Stimulated activated effector memory CD8-positive, alpha-beta T cell treated with anti-CD3 and anti-CD28 coated beads, Interleukin-12 subunit alpha, Interleukin-12 subunit beta, amount 100 ng/mL, for 72 hours (primary cell): ENCODE data around the gene ITM2A.

Experiments used
- ATAC-seq: fragments of 150-1000 bp; cut with Tn5 transposase; 2 replicates; pipeline ENCODE4 v1.10.0; 2021
- DNase-seq, 2 donors: peaks; one replicate each; pipeline ENCODE4 v3.0.0; 2021 to 2022; ENCODE audit warnings: low spot score in 2 of 2
- H3K27ac Mint-ChIP-seq: one replicate; pipeline ENCODE4 v1.8.0; 2022; ENCODE audit warnings: mild to moderate bottlenecking, mixed read lengths
- H3K36me3 Mint-ChIP-seq: one replicate; pipeline ENCODE4 v1.8.0; 2022; ENCODE audit warnings: mild to moderate bottlenecking, mixed read lengths
- H3K4me1 Mint-ChIP-seq: one replicate; pipeline ENCODE4 v1.8.0; 2022; ENCODE audit warnings: mixed read lengths
- H3K4me3 Mint-ChIP-seq: one replicate; pipeline ENCODE4 v1.8.0; 2022; ENCODE audit warnings: mild to moderate bottlenecking, mixed read lengths
- H3K9me3 Mint-ChIP-seq: one replicate; pipeline ENCODE4 v1.8.0; 2022; ENCODE audit warnings: mixed read lengths

ITM2A gene

GRCh38 chrX:79366873-79367749 lies at the start of gene ITM2A:
TSS of gene ITM2A (minus strand) at chrX:79367334. CDS start at chrX:79367215, 119 bp downstream.
- peaks cover 23% of the 10 kb centered on the region for H3K36me3 Mint-ChIP-seq
- peak within 1 kb of the TSS; percentile 87 for H3K4me3 Mint-ChIP-seq
- peak within 1 kb of the TSS; percentile 89 for H3K27ac Mint-ChIP-seq
- H3K4me1 Mint-ChIP-seq = peaks cover 15% of the 10 kb centered on the region
- DNase-seq (peak; percentile 30 to 76), ATAC-seq (peak; percentile 87)
- no peaks in the 10 kb centered on the region for H3K9me3 Mint-ChIP-seq

GRCh38 chrX:79415056-79415455 lies 47.9 kb upstream of the ITM2A start:
- H3K4me3 Mint-ChIP-seq = no peak overlapping the region
- H3K9me3 Mint-ChIP-seq = no peaks in the 10 kb centered on the region
- no peak overlapping the region for H3K27ac Mint-ChIP-seq
- DNase-seq (no peak), ATAC-seq (no peak)
- no peaks in the 10 kb centered on the region for H3K4me1 Mint-ChIP-seq
- no peaks in the 10 kb centered on the region for H3K36me3 Mint-ChIP-seq

GRCh38 chrX:79413963-79414362 lies 46.8 kb upstream of the ITM2A start:
- H3K9me3 Mint-ChIP-seq = no peaks in the 10 kb centered on the region
- peaks cover 3% of the 10 kb centered on the region for H3K4me1 Mint-ChIP-seq
- ATAC-seq (no peak), DNase-seq (no peak)
- H3K4me3 Mint-ChIP-seq = no peak overlapping the region
- H3K36me3 Mint-ChIP-seq = no peaks in the 10 kb centered on the region
- H3K27ac Mint-ChIP-seq = no peak overlapping the region

- DNase-seq = no peak
- ATAC-seq = no peak
These were observed 45.8 kb upstream of the ITM2A start for GRCh38 chrX:79412972-79413371.

GRCh38 chrX:79412166-79412565 lies 45.0 kb upstream of the ITM2A start:
- no peak overlapping the region for H3K4me3 Mint-ChIP-seq
- ATAC-seq (no peak), DNase-seq (no peak)
- H3K4me1 Mint-ChIP-seq = peaks cover 16% of the 10 kb centered on the region
- no peak overlapping the region for H3K27ac Mint-ChIP-seq
- no peaks in the 10 kb centered on the region for H3K36me3 Mint-ChIP-seq
- H3K9me3 Mint-ChIP-seq = no peaks in the 10 kb centered on the region

More at GRCh38 chrX:79412972-79413371, 45.8 kb upstream of the ITM2A start:
- Mint-ChIP-seq H3K27ac (no peak overlapping the region), H3K4me3 (peak overlapping the region; percentile 36), H3K4me1 (peaks cover 11% of the 10 kb centered on the region), H3K9me3 (no peaks in the 10 kb centered on the region), H3K36me3 (no peaks in the 10 kb centered on the region)

- Mint-ChIP-seq H3K9me3 (peaks cover 7% of the 10 kb centered on the region), H3K27ac (no peak overlapping the region), H3K4me3 (no peak overlapping the region), H3K4me1 (peaks cover 16% of the 10 kb centered on the region), H3K36me3 (no peaks in the 10 kb centered on the region)
- no peak for ATAC-seq
- DNase-seq = no peak
These were observed 42.5 kb upstream of the ITM2A start for GRCh38 chrX:79409657-79410056.

GRCh38 chrX:79408623-79409322 lies 41.6 kb upstream of the ITM2A start:
- DNase-seq (no peak), ATAC-seq (peak; percentile 37)
- H3K36me3 Mint-ChIP-seq = no peaks in the 10 kb centered on the region
- peaks cover 16% of the 10 kb centered on the region for H3K4me1 Mint-ChIP-seq
- H3K4me3 Mint-ChIP-seq = no peak overlapping the region
- peaks cover 7% of the 10 kb centered on the region for H3K9me3 Mint-ChIP-seq
- peak overlapping the region; percentile 43 for H3K27ac Mint-ChIP-seq

GRCh38 chrX:79400623-79401022 lies 33.5 kb upstream of the ITM2A start:
- DNase-seq = no peak
- no peak for ATAC-seq
- H3K36me3 Mint-ChIP-seq = no peaks in the 10 kb centered on the region
- H3K9me3 Mint-ChIP-seq = peaks cover 5% of the 10 kb centered on the region
- H3K4me3 Mint-ChIP-seq = no peak overlapping the region
- H3K4me1 Mint-ChIP-seq = no peaks in the 10 kb centered on the region
- no peak overlapping the region for H3K27ac Mint-ChIP-seq

- DNase-seq (no peak), ATAC-seq (no peak)
- H3K9me3 Mint-ChIP-seq = no peaks in the 10 kb centered on the region
- H3K4me1 Mint-ChIP-seq = no peaks in the 10 kb centered on the region
- no peak overlapping the region for H3K27ac Mint-ChIP-seq
- H3K4me3 Mint-ChIP-seq = no peak overlapping the region
- H3K36me3 Mint-ChIP-seq = no peaks in the 10 kb centered on the region
These were observed 8.2 kb upstream of the ITM2A start for GRCh38 chrX:79375340-79375739.

- no peak for ATAC-seq
These were observed 4.5 kb upstream of the ITM2A start for GRCh38 chrX:79371640-79372039.

GRCh38 chrX:79371101-79371500 lies 4.0 kb upstream of the ITM2A start:
- no peak overlapping the region for H3K4me3 Mint-ChIP-seq
- H3K4me1 Mint-ChIP-seq = peaks cover 11% of the 10 kb centered on the region
- DNase-seq (no peak), ATAC-seq (no peak)
- no peaks in the 10 kb centered on the region for H3K9me3 Mint-ChIP-seq
- H3K36me3 Mint-ChIP-seq = peaks cover 11% of the 10 kb centered on the region
- no peak overlapping the region for H3K27ac Mint-ChIP-seq

More at GRCh38 chrX:79371640-79372039, 4.5 kb upstream of the ITM2A start:
- H3K27ac Mint-ChIP-seq = no peak overlapping the region
- no peak for DNase-seq
- H3K36me3 Mint-ChIP-seq = peaks cover 7% of the 10 kb centered on the region
- H3K4me1 Mint-ChIP-seq = peaks cover 11% of the 10 kb centered on the region
- no peaks in the 10 kb centered on the region for H3K9me3 Mint-ChIP-seq
- H3K4me3 Mint-ChIP-seq = no peak overlapping the region

GRCh38 chrX:79369871-79370270 lies 2.7 kb upstream of the ITM2A start:
- Mint-ChIP-seq H3K4me1 (peaks cover 15% of the 10 kb centered on the region), H3K36me3 (peaks cover 11% of the 10 kb centered on the region), H3K9me3 (no peaks in the 10 kb centered on the region), H3K27ac (no peak overlapping the region), H3K4me3 (no peak overlapping the region)
- DNase-seq (no peak), ATAC-seq (no peak)

- H3K4me3 Mint-ChIP-seq = peak overlapping the region; percentile 87
- DNase-seq = no peak
These were observed 1.3 kb upstream of the ITM2A start for GRCh38 chrX:79368441-79368840.

GRCh38 chrX:79367907-79368306 lies 773 bp upstream of the ITM2A start:
- H3K36me3 Mint-ChIP-seq = peaks cover 15% of the 10 kb centered on the region
- no peak for ATAC-seq
- no peaks in the 10 kb centered on the region for H3K9me3 Mint-ChIP-seq
- peak overlapping the region; percentile 87 for H3K4me3 Mint-ChIP-seq
- no peak for DNase-seq
- H3K4me1 Mint-ChIP-seq = peaks cover 15% of the 10 kb centered on the region
- H3K27ac Mint-ChIP-seq = peak overlapping the region; percentile 89

More at GRCh38 chrX:79368441-79368840, 1.3 kb upstream of the ITM2A start:
- Mint-ChIP-seq H3K27ac (peak overlapping the region; percentile 89), H3K9me3 (no peaks in the 10 kb centered on the region), H3K36me3 (peaks cover 11% of the 10 kb centered on the region), H3K4me1 (peaks cover 15% of the 10 kb centered on the region)
- ATAC-seq = no peak

GRCh38 chrX:79366556-79366872 lies 620 bp downstream of the ITM2A start:
- ATAC-seq = no peak

GRCh38 chrX:79365591-79365990 lies 1.5 kb downstream of the ITM2A start:
- Mint-ChIP-seq H3K9me3 (no peaks in the 10 kb centered on the region), H3K36me3 (peaks cover 38% of the 10 kb centered on the region), H3K4me1 (peaks cover 15% of the 10 kb centered on the region), H3K4me3 (peak overlapping the region; percentile 87), H3K27ac (peak overlapping the region; percentile 89)
- ATAC-seq (no peak), DNase-seq (no peak)

More at GRCh38 chrX:79366556-79366872, 620 bp downstream of the ITM2A start:
- peak overlapping the region; percentile 87 for H3K4me3 Mint-ChIP-seq
- H3K36me3 Mint-ChIP-seq = peaks cover 29% of the 10 kb centered on the region
- H3K27ac Mint-ChIP-seq = peak overlapping the region; percentile 89
- peaks cover 15% of the 10 kb centered on the region for H3K4me1 Mint-ChIP-seq
- H3K9me3 Mint-ChIP-seq = no peaks in the 10 kb centered on the region
- DNase-seq = peak in 1 of 2 donors; percentile 64
